PC-9 (cell line): ENCODE results near the gene ERBB4. TPM values are rescaled to one million over a fixed set of nuclear protein-coding genes. Genes with fewer than 3 reads are reported as not detected.

Source experiments
- BruUV-seq: library from RNA; stranded (reverse); fragments of 400-500 nt; replicated peaks from 2 replicates; lab custom pipeline; 2021; lab: Mats Ljungman, UMichigan
- CTCF ChIA-PET: fragments of 300-600 bp; sonication (Branson Sonifier 250); formaldehyde crosslinking; loops from one replicate; lab custom pipeline; 2022; ENCODE audit warnings: antibody characterized with exemption; lab: Charles Lee
- POLR2A ChIA-PET: fragments of 300-600 bp; sonication (Branson Sonifier 250); formaldehyde crosslinking; loops from one replicate; lab custom pipeline; 2022; ENCODE audit warnings: antibody characterized with exemption; ENCODE audit not compliant: unreplicated experiment; lab: Charles Lee
- DNase-seq, 2 experiments: peaks; one replicate each; pipeline versions ENCODE4 v3.0.0 to v3.0.0-alpha.2; 2015 to 2022; ENCODE audit warnings: mixed read lengths in 1 of 2
- H2AFZ ChIP-seq: fragments of 200-600 bp; sonication (generic); 2 replicates; pipeline ENCODE4 v1.8.1; 2017; ENCODE audit warnings: antibody characterized with exemption
- H3F3A ChIP-seq: fragments of 200-600 bp; sonication (generic); 2 replicates; pipeline ENCODE4 v1.8.1; 2017; ENCODE audit warnings: antibody characterized with exemption, mild to moderate bottlenecking, low read depth; ENCODE audit not compliant: insufficient read depth
- H3K27ac ChIP-seq: fragments of 200-600 bp; sonication (generic); 2 replicates; pipeline ENCODE4 v1.6.1; 2016; ENCODE audit warnings: mixed run types
- H3K27me3 ChIP-seq: fragments of 200-600 bp; sonication (generic); 2 replicates; pipeline ENCODE4 v1.6.1; 2016; ENCODE audit warnings: low read depth, mixed run types; ENCODE audit not compliant: insufficient read depth
- H3K36me3 ChIP-seq: fragments of 200-600 bp; sonication (generic); 2 replicates; pipeline ENCODE4 v1.6.1; 2016; ENCODE audit warnings: low read depth, mixed run types
- H3K4me1 ChIP-seq: fragments of 200-600 bp; sonication (generic); replicated peaks from 2 replicates; pipeline ENCODE4 v1.6.1; 2016; ENCODE audit warnings: mixed run types; ENCODE audit not compliant: insufficient read depth
- H3K4me2 ChIP-seq: fragments of 200-600 bp; sonication (generic); 2 replicates; pipeline ENCODE4 v1.6.1; 2017; ENCODE audit warnings: mixed run types
- H3K4me3 ChIP-seq: fragments of 200-600 bp; sonication (generic); 2 replicates; pipeline ENCODE4 v1.6.1; 2016; ENCODE audit warnings: mixed run types
- H3K79me2 ChIP-seq: fragments of 200-600 bp; sonication (generic); 2 replicates; pipeline ENCODE4 v1.6.1; 2017; ENCODE audit warnings: low read depth, mixed run types
- H3K9me2 ChIP-seq: fragments of 200-600 bp; sonication (generic); 2 replicates; pipeline ENCODE4 v1.8.1; 2017; ENCODE audit warnings: mild to moderate bottlenecking; ENCODE audit not compliant: insufficient read depth
- H3K9me3 ChIP-seq: fragments of 200-600 bp; sonication (generic); 2 replicates; pipeline ENCODE4 v1.8.1; 2016; ENCODE audit warnings: low read depth; ENCODE audit not compliant: insufficient read depth
- H4K20me1 ChIP-seq: fragments of 200-600 bp; sonication (generic); 2 replicates; pipeline ENCODE4 v1.8.1; 2017; ENCODE audit not compliant: insufficient read depth
- CTCF ChIP-seq: fragments of 200-600 bp; sonication (generic); conservative IDR thresholded peaks from 2 replicates; pipeline ENCODE4 v1.6.1; 2017; ENCODE audit warnings: mixed run types, antibody characterized with exemption, mild to moderate bottlenecking, moderate library complexity
- EZH2 ChIP-seq: fragments of 200-600 bp; sonication (generic); IDR thresholded peaks from 2 replicates; pipeline ENCODE4 v1.8.0; 2017; ENCODE audit warnings: antibody characterized with exemption, low read depth
- intact Hi-C: fragments of 100-400 bp; cut with micrococcal nuclease; formaldehyde crosslinking; loops from one replicate; pipeline ENCODE4 v1.10.0; 2022; ENCODE audit not compliant: unreplicated experiment
- total RNA-seq: library from RNA; stranded (reverse); gene quantifications from 2 replicates; pipeline ENCODE4 v1.2.3, GENCODE V29; 2021

The ERBB4 gene
- total RNA-seq, 1 experiment from 2014 or later: not detected

GRCh38 chr2:212494418-212495020 is 44.1 kb downstream of the ERBB4 start:
- intact Hi-C loops: no loop called here
- CTCF ChIA-PET: no interaction called here

GRCh38 chr2:212489719-212490346 is 48.8 kb downstream of the ERBB4 start:
- Histone ChIP-seq H3K36me3 (no peaks in the 10 kb centered on the region), H3K9me2 (no peaks in the 10 kb centered on the region), H3K4me2 (no peak overlapping the region), H4K20me1 (no peaks in the 10 kb centered on the region), H3K4me3 (no peak overlapping the region), H3F3A (no peaks in the 10 kb centered on the region), H2AFZ (peak overlapping the region; percentile 50; the same call in 1 of the 2 replicates), H3K9me3 (no peaks in the 10 kb centered on the region), H3K27me3 (no peaks in the 10 kb centered on the region), H3K4me1 (no peaks in the 10 kb centered on the region), H3K79me2 (no peaks in the 10 kb centered on the region), H3K27ac (no peak overlapping the region)
- POLR2A ChIA-PET: no interaction called here
- TF ChIP-seq CTCF: no peak
- no peak for TF ChIP-seq EZH2
- intact Hi-C loops: no loop called here
- CTCF ChIA-PET: no interaction called here
- no peak for DNase-seq
- BruUV-seq: no TSS peak

More at GRCh38 chr2:212494418-212495020, 44.1 kb downstream of the ERBB4 start:
- Histone ChIP-seq H2AFZ (no peak overlapping the region), H3K27ac (no peak overlapping the region), H3K4me2 (no peak overlapping the region), H4K20me1 (no peaks in the 10 kb centered on the region), H3K9me2 (no peaks in the 10 kb centered on the region), H3K79me2 (no peaks in the 10 kb centered on the region), H3F3A (no peaks in the 10 kb centered on the region), H3K9me3 (no peaks in the 10 kb centered on the region), H3K4me3 (no peak overlapping the region), H3K4me1 (no peaks in the 10 kb centered on the region), H3K36me3 (no peaks in the 10 kb centered on the region), H3K27me3 (no peaks in the 10 kb centered on the region)
- no peak for DNase-seq
- POLR2A ChIA-PET: interaction anchor here (0.6 kb wide), 1 partner anchor 45 kb away, joined by 3 read pairs; no protein-coding TSS in a partner anchor
- no peak for TF ChIP-seq EZH2
- no peak for TF ChIP-seq CTCF
- BruUV-seq: no TSS peak

- no peak overlapping the region for H3K4me3 ChIP-seq
- H4K20me1 ChIP-seq: no peaks in the 10 kb centered on the region
- H3K27ac ChIP-seq: no peak overlapping the region
- H3K79me2 ChIP-seq: no peaks in the 10 kb centered on the region
- H3K4me2 ChIP-seq: no peak overlapping the region
- CTCF ChIA-PET: no interaction called here
- no TSS peak for BruUV-seq
- no peak for TF ChIP-seq CTCF
- no peak for TF ChIP-seq EZH2
- H3K36me3 ChIP-seq: no peaks in the 10 kb centered on the region
- H3K27me3 ChIP-seq: no peaks in the 10 kb centered on the region
- POLR2A ChIA-PET: no interaction called here
- no peaks in the 10 kb centered on the region for H3K4me1 ChIP-seq
- H2AFZ ChIP-seq: no peak overlapping the region
- no peaks in the 10 kb centered on the region for H3F3A ChIP-seq
- H3K9me3 ChIP-seq: no peaks in the 10 kb centered on the region
- no peaks in the 10 kb centered on the region for H3K9me2 ChIP-seq
- DNase-seq: no peak
- intact Hi-C loops: no loop called here
These were observed 50.0 kb downstream of the ERBB4 start for GRCh38 chr2:212488611-212489010.
